Caco-2 (cell line): ENCODE measurements around the gene CYBB. TPM values are rescaled to one million over a fixed set of nuclear protein-coding genes. Genes with fewer than 3 reads are reported as not detected.

Experiments used
- BruUV-seq: library from RNA; stranded (reverse); fragments of 400-500 nt; replicated peaks from 2 replicates; lab custom pipeline; 2021; lab: Mats Ljungman, UMichigan
- CTCF ChIA-PET: fragments of 300-600 bp; sonication (Branson Sonifier 250); formaldehyde crosslinking; loops from one replicate; lab custom pipeline; 2022; ENCODE audit warnings: antibody characterized with exemption; lab: Charles Lee
- POLR2A ChIA-PET: fragments of 300-600 bp; sonication (Branson Sonifier 250); formaldehyde crosslinking; loops from one replicate; lab custom pipeline; 2022; ENCODE audit warnings: antibody characterized with exemption; lab: Charles Lee
- DNase-seq, 2 experiments: peaks; one replicate each; pipeline versions ENCODE4 v3.0.0 to v3.0.0-alpha.2; 2020 to 2022
- H3K27me3 ChIP-seq: replicated peaks from 2 replicates; pipeline ENCODE4 v1.6.0; 2011; ENCODE audit warnings: low read length; ENCODE audit not compliant: control insufficient read depth, insufficient read depth
- H3K36me3 ChIP-seq: 2 replicates; pipeline ENCODE4 v1.5.1; 2011; ENCODE audit warnings: low read length; ENCODE audit not compliant: control insufficient read depth, insufficient read depth
- H3K4me1 ChIP-seq: fragments of 250-450 bp; sonication (Bioruptor Pico); 2 replicates; pipeline ENCODE4 v1.5.1; 2020; ENCODE audit warnings: mild to moderate bottlenecking
- H3K4me3 ChIP-seq: 2 replicates; pipeline ENCODE4 v1.5.1; 2011; ENCODE audit warnings: low read depth, mild to moderate bottlenecking, control low read depth, low read length
- H3K9me3 ChIP-seq: fragments of 250-450 bp; sonication (Bioruptor Pico); 2 replicates; pipeline ENCODE4 v1.5.1; 2020; ENCODE audit warnings: mild to moderate bottlenecking, moderate library complexity
- H3K27ac Mint-ChIP-seq: one replicate; pipeline ENCODE4 v1.8.0; 2022; ENCODE audit warnings: mixed read lengths; ENCODE audit not compliant: unreplicated experiment
- H3K27me3 Mint-ChIP-seq: one replicate; pipeline ENCODE4 v1.8.0; 2022; ENCODE audit warnings: mixed read lengths; ENCODE audit not compliant: insufficient read depth, unreplicated experiment
- H3K36me3 Mint-ChIP-seq: one replicate; pipeline ENCODE4 v1.8.0; 2022; ENCODE audit warnings: mild to moderate bottlenecking, mixed read lengths; ENCODE audit not compliant: insufficient read depth, unreplicated experiment
- H3K4me1 Mint-ChIP-seq: one replicate; pipeline ENCODE4 v1.8.0; 2022; ENCODE audit warnings: low read depth, mixed read lengths; ENCODE audit not compliant: unreplicated experiment
- H3K4me3 Mint-ChIP-seq: one replicate; pipeline ENCODE4 v1.8.0; 2022; ENCODE audit warnings: mild to moderate bottlenecking, moderate library complexity, mixed read lengths; ENCODE audit not compliant: unreplicated experiment
- H3K9me3 Mint-ChIP-seq: one replicate; pipeline ENCODE4 v1.8.0; 2022; ENCODE audit warnings: mixed read lengths; ENCODE audit not compliant: unreplicated experiment
- intact Hi-C: fragments of 100-400 bp; cut with micrococcal nuclease; formaldehyde crosslinking; loops from one replicate; pipeline ENCODE4 v1.10.0; 2022; ENCODE audit not compliant: unreplicated experiment
- total RNA-seq: library from RNA; stranded (reverse); gene quantifications from 2 replicates; pipeline ENCODE4 v1.2.3, GENCODE V29; 2022
- TF ChIP-seq, protein P1 (sequence below), 2 experiments: fragments of 200-600 bp in 1 of 2; IDR thresholded peaks; 1 replicate in 1 of 2; 2 replicates in 1 of 2; pipeline versions ENCODE4 v1.5.1 to v1.8.0; 2011 to 2022; ENCODE audit warnings: antibody characterized with exemption in 1 of 2, control low read depth in 1 of 2, inconsistent platforms in 1 of 2, low read depth in 1 of 2, low read length in 1 of 2, mild to moderate bottlenecking in 1 of 2, moderate library complexity in 1 of 2; ENCODE audit not compliant: insufficient read depth in 1 of 2, severe bottlenecking in 1 of 2, unreplicated experiment in 1 of 2

The CYBB gene
- total RNA-seq, 1 experiment from 2014 or later = 0.43 TPM

DNA sequence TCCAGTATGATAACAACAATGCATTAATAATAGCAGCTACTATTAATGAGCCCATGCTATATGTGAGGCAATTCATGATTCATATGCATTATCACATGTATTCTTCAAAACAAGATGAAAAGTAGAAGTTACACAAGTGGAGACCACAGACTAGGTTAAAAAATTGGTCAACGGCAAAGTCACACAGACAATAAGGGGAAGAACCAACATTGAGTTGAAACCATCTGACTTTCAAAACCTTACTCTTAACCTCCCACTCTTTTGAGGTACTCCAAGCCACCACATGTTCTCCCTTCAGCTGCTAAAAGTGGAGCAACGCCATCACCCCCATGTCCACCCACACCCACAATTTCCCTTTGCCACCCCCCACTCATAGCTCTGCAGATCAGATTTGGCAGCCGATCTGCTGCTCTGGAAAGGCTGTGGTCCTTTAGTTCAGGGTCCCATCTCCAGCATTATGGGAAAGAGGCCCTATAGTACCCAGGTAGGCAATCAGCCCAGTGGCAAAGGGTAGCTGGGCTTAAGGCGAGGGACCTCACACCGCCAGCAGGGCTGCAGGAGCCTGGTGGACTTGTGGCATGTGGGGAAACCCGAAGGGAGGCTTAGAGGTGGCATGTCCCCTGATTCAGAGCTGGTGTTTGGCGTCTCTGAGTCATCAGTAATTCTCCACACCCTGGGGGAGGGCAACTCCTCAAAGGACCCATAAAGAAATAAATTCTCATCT is 33.5 kb upstream of the CYBB start:
- Histone ChIP-seq H3K4me3 (no peak overlapping the region), H3K4me1 (no peaks in the 10 kb centered on the region), H3K9me3 (no peaks in the 10 kb centered on the region), H3K36me3 (no peaks in the 10 kb centered on the region), H3K27me3 (no peaks in the 10 kb centered on the region)
- POLR2A ChIA-PET = no interaction called here
- TF ChIP-seq, protein P1, sequence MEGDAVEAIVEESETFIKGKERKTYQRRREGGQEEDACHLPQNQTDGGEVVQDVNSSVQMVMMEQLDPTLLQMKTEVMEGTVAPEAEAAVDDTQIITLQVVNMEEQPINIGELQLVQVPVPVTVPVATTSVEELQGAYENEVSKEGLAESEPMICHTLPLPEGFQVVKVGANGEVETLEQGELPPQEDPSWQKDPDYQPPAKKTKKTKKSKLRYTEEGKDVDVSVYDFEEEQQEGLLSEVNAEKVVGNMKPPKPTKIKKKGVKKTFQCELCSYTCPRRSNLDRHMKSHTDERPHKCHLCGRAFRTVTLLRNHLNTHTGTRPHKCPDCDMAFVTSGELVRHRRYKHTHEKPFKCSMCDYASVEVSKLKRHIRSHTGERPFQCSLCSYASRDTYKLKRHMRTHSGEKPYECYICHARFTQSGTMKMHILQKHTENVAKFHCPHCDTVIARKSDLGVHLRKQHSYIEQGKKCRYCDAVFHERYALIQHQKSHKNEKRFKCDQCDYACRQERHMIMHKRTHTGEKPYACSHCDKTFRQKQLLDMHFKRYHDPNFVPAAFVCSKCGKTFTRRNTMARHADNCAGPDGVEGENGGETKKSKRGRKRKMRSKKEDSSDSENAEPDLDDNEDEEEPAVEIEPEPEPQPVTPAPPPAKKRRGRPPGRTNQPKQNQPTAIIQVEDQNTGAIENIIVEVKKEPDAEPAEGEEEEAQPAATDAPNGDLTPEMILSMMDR (IDR thresholded peaks at IDR 0.05; ENCODE audit: insufficient read depth in 1 of 2, low read depth in 1 of 2, low read length in 1 of 2, severe bottlenecking in 1 of 2, unreplicated experiment in 1 of 2) = no peak
- Mint-ChIP-seq H3K36me3 (no peaks in the 10 kb centered on the region), H3K27me3 (peaks cover 5% of the 10 kb centered on the region), H3K4me3 (no peak overlapping the region), H3K27ac (no peak overlapping the region), H3K9me3 (no peaks in the 10 kb centered on the region), H3K4me1 (no peaks in the 10 kb centered on the region)
- BruUV-seq = no TSS peak
- DNase-seq = no peak
- intact Hi-C loops = loop anchor here (10.0 kb wide), 1 partner anchor 172 kb away; the partner anchor contains the start of gene LANCL3
- CTCF ChIA-PET = interaction anchor here (1.0 to 1.4 kb wide), 2 partner anchors 429 to 639 kb away, joined by 3 to 7 read pairs; no protein-coding TSS in a partner anchor

DNA sequence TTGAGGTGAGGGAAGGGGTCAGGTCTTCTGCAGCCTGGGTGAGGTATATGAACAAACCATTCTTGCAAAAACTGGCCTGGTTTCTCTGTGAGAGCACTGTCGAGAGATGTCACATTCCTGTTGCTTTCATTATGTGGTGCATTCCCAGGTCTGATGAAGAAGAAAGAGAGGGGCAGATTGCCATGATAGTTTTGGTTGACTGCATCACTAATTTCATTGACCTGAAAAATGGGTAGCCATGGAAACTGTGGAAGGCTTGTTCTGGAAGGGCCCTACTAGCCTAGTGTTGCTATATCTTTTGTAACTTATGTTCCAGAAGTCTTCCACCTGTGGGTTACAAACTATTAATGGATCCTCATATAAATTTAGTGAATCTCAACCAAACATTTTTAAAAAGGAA is 32.9 kb upstream of the CYBB start:
- POLR2A ChIA-PET = no interaction called here
- no peaks in the 10 kb centered on the region for H3K4me1 Mint-ChIP-seq
- intact Hi-C loops = loop anchor here (10.0 kb wide), 1 partner anchor 172 kb away; the partner anchor contains the start of gene LANCL3

DNA sequence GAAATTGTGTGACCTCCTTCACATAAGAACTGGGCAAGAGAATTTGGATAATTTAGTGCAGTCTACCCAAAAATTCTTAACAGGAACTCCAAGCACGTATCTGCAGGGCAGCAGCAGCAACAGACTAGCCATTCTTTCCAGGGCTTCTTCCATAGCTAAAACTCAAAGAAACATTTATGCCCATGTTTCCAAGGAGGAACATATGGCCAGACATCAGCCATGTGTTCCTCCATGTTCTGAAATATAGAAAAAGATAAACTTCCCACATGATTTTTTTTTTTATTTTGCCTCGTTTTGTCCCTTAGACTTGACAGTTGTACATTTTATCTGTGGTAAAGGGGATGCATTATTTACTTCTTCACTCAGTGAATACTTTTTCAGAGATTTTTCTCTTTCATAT is 27.6 kb upstream of the CYBB start:
- Mint-ChIP-seq H3K4me1 (no peaks in the 10 kb centered on the region), H3K4me3 (no peak overlapping the region), H3K27me3 (no peaks in the 10 kb centered on the region), H3K27ac (no peak overlapping the region), H3K36me3 (no peaks in the 10 kb centered on the region), H3K9me3 (no peaks in the 10 kb centered on the region)
- CTCF ChIA-PET = no interaction called here
- no peaks in the 10 kb centered on the region for H3K27me3 ChIP-seq
- H3K4me1 ChIP-seq = no peaks in the 10 kb centered on the region
- DNase-seq = no peak
- intact Hi-C loops = no loop called here
- H3K9me3 ChIP-seq = no peaks in the 10 kb centered on the region
- no peaks in the 10 kb centered on the region for H3K36me3 ChIP-seq
- no peak overlapping the region for H3K4me3 ChIP-seq
- no TSS peak for BruUV-seq
- POLR2A ChIA-PET = no interaction called here
- TF ChIP-seq, protein P1 (IDR thresholded peaks at IDR 0.05; ENCODE audit: insufficient read depth in 1 of 2, low read depth in 1 of 2, low read length in 1 of 2, severe bottlenecking in 1 of 2, unreplicated experiment in 1 of 2) = no peak

More for the DNA sequence above, 32.9 kb upstream of the CYBB start:
- H3K9me3 Mint-ChIP-seq = no peaks in the 10 kb centered on the region
- CTCF ChIA-PET = no interaction called here
- Histone ChIP-seq H3K9me3 (no peaks in the 10 kb centered on the region), H3K4me3 (no peak overlapping the region), H3K4me1 (no peaks in the 10 kb centered on the region), H3K36me3 (no peaks in the 10 kb centered on the region), H3K27me3 (no peaks in the 10 kb centered on the region)
- no peak overlapping the region for H3K27ac Mint-ChIP-seq
- no TSS peak for BruUV-seq
- H3K36me3 Mint-ChIP-seq = no peaks in the 10 kb centered on the region
- no peak for DNase-seq
- TF ChIP-seq, protein P1 (IDR thresholded peaks at IDR 0.05; ENCODE audit: insufficient read depth in 1 of 2, low read depth in 1 of 2, low read length in 1 of 2, severe bottlenecking in 1 of 2, unreplicated experiment in 1 of 2) = no peak
- peaks cover 5% of the 10 kb centered on the region for H3K27me3 Mint-ChIP-seq
- H3K4me3 Mint-ChIP-seq = no peak overlapping the region
